Endothelial cell of umbilical vein (primary cell): ENCODE data around the gene RTN3. TPM values are rescaled to one million over a fixed set of nuclear protein-coding genes. Genes with fewer than 3 reads are reported as not detected.

Experiments used
- BruUV-seq: library from RNA; stranded (reverse); fragments of 400-500 nt; replicated peaks from 2 replicates; lab custom pipeline; 2021; lab: Mats Ljungman, UMichigan
- CTCF ChIA-PET: fragments of 300-600, 350-600 bp; sonication (Branson Sonifier 250); formaldehyde crosslinking; loops from one replicate; lab custom pipeline; 2021; ENCODE audit warnings: antibody characterized with exemption, inconsistent platforms; lab: Charles Lee
- POLR2A ChIA-PET: fragments of 300-600, 350-600 bp; sonication (Branson Sonifier 250); formaldehyde crosslinking; loops from one replicate; lab custom pipeline; 2021; ENCODE audit warnings: antibody characterized with exemption, inconsistent platforms; lab: Charles Lee
- DNase-seq: peaks from one replicate; pipeline ENCODE4 v3.0.0-alpha.2; 2011; ENCODE audit warnings: low read depth, low spot score
- FAIRE-seq: peaks from 2 replicates; lab custom pipeline; 2011; peaks lifted over from hg19 to GRCh38; lab: Jason Lieb, UNC
- H2AFZ ChIP-seq: 2 replicates; pipeline ENCODE4 v1.6.0; 2012; ENCODE audit warnings: low read depth, low read length, control low read depth, inconsistent platforms
- H3K27ac ChIP-seq: 2 replicates; pipeline ENCODE4 v1.5.1; 2011; ENCODE audit warnings: low read depth, mild to moderate bottlenecking, control low read depth, low read length, moderate library complexity; ENCODE audit not compliant: insufficient read depth
- H3K27me3 ChIP-seq, 2 experiments: 2 replicates each; pipeline versions ENCODE4 v1.6.0 to v1.6.1; 2011; ENCODE audit warnings: low read length in 2 of 2, mixed read lengths in 1 of 2; ENCODE audit not compliant: control insufficient read depth in 2 of 2, insufficient read depth in 2 of 2
- H3K36me3 ChIP-seq, 2 experiments: 2 replicates in 1 of 2; 3 replicates in 1 of 2; pipeline ENCODE4 v1.5.1; 2011; ENCODE audit warnings: low read length in 2 of 2, mild to moderate bottlenecking in 1 of 2, moderate library complexity in 1 of 2; ENCODE audit not compliant: control insufficient read depth in 2 of 2, insufficient read depth in 2 of 2; ENCODE audit errors: extremely low read depth in 1 of 2
- H3K4me1 ChIP-seq: 3 replicates; pipeline ENCODE4 v1.5.1; 2011; ENCODE audit warnings: mild to moderate bottlenecking, low read length; ENCODE audit not compliant: control insufficient read depth, insufficient read depth; ENCODE audit errors: extremely low read depth
- H3K4me2 ChIP-seq: 2 replicates; pipeline ENCODE4 v1.6.1; 2011; ENCODE audit warnings: low read length, control low read depth, mixed read lengths; ENCODE audit not compliant: insufficient read depth
- H3K4me3 ChIP-seq, 3 experiments: fragments of 200-600 bp in 1 of 3; sonication (generic), shearing (Covaris generic) in 1 of 3; replicated peaks in 1 of 3; 2 replicates each; pipeline ENCODE4 v1.5.1; 2011 to 2016; ENCODE audit warnings: control low read depth in 3 of 3, low read length in 3 of 3, mild to moderate bottlenecking in 2 of 3, inconsistent platforms in 1 of 3, low read depth in 1 of 3, moderate library complexity in 1 of 3; ENCODE audit not compliant: insufficient read depth in 1 of 3
- H3K79me2 ChIP-seq: 2 replicates; pipeline ENCODE4 v1.6.0; 2012; ENCODE audit warnings: low read length, inconsistent platforms; ENCODE audit not compliant: control insufficient read depth, insufficient read depth
- H3K9ac ChIP-seq: replicated peaks from 2 replicates; pipeline ENCODE3; 2011; ENCODE audit warnings: low read length, control low read depth; ENCODE audit not compliant: insufficient read depth; ENCODE audit errors: extremely low read depth
- H3K9me1 ChIP-seq: replicated peaks from 3 replicates; pipeline ENCODE4 v1.6.0; 2011; ENCODE audit warnings: mild to moderate bottlenecking, low read length; ENCODE audit not compliant: control insufficient read depth, insufficient read depth; ENCODE audit errors: extremely low read depth
- H3K9me3 ChIP-seq: replicated peaks from 2 replicates; pipeline ENCODE4 v1.5.1; 2012; ENCODE audit warnings: low read length, inconsistent platforms; ENCODE audit not compliant: control insufficient read depth, insufficient read depth
- H4K20me1 ChIP-seq: replicated peaks from 2 replicates; pipeline ENCODE3; 2011; ENCODE audit warnings: mild to moderate bottlenecking, low read length; ENCODE audit not compliant: control insufficient read depth, insufficient read depth; ENCODE audit errors: extremely low read depth
- CTCF ChIP-seq, 2 donors: IDR thresholded peaks; 1 replicate in 1 of 2; 2 replicates in 1 of 2; pipeline ENCODE4 v1.5.1; 2011; ENCODE audit warnings: low read length in 2 of 2, mild to moderate bottlenecking in 2 of 2, moderate library complexity in 2 of 2, control low read depth in 1 of 2, inconsistent platforms in 1 of 2, low read depth in 1 of 2; ENCODE audit not compliant: insufficient read depth in 1 of 2; ENCODE audit errors: extremely low read depth in 1 of 2
- EZH2 ChIP-seq: IDR thresholded peaks from 2 replicates; pipeline ENCODE4 v1.6.1; 2012; ENCODE audit warnings: borderline replicate concordance, low read depth, mild to moderate bottlenecking, moderate library complexity, low read length, inconsistent platforms; ENCODE audit not compliant: severe bottlenecking
- FOS ChIP-seq: IDR thresholded peaks from 2 replicates; pipeline ENCODE4 v1.6.1; 2011; ENCODE audit warnings: mild to moderate bottlenecking, low read length, moderate library complexity, borderline replicate concordance; ENCODE audit not compliant: insufficient read depth
- GATA2 ChIP-seq: IDR thresholded peaks from 2 replicates; pipeline ENCODE4 v1.7.0; 2011; ENCODE audit warnings: low read depth, mild to moderate bottlenecking, moderate library complexity, mixed read lengths, low read length; ENCODE audit not compliant: insufficient read length, insufficient read depth
- JUN ChIP-seq: IDR thresholded peaks from 2 replicates; pipeline ENCODE4 v1.6.1; 2011; ENCODE audit warnings: borderline replicate concordance, low read depth; ENCODE audit not compliant: insufficient read length, insufficient read depth
- MAX ChIP-seq: IDR thresholded peaks from 2 replicates; pipeline ENCODE4 v1.6.1; 2011; ENCODE audit not compliant: insufficient read depth, insufficient read length
- MYC ChIP-seq: IDR thresholded peaks from one replicate; pipeline ENCODE4 v1.6.1; 2011; ENCODE audit warnings: mild to moderate bottlenecking, low read depth, low read length
- POLR2A ChIP-seq: IDR thresholded peaks from 2 replicates; pipeline ENCODE4 v1.6.1; 2012; ENCODE audit warnings: low read depth, mild to moderate bottlenecking, control low read depth, low read length
- POLR2AphosphoS5 ChIP-seq: IDR thresholded peaks from 2 replicates; pipeline ENCODE4 v1.6.1; 2012; ENCODE audit warnings: low read depth, mild to moderate bottlenecking, control low read depth, low read length, moderate library complexity; ENCODE audit not compliant: insufficient read depth
- dilution Hi-C: fragments of 300-500 bp; cut with MboI; formaldehyde crosslinking; loops from one replicate; pipeline ENCODE4 v1.15.0; 2019; ENCODE audit warnings: low sequenced_read_pairs; ENCODE audit not compliant: extremely low pct_ligation_motif_present
- intact Hi-C: fragments of 100-400 bp; cut with micrococcal nuclease; formaldehyde crosslinking; loops from one replicate; pipeline ENCODE4 v1.10.0; 2022
- polyA plus RNA-seq, 4 experiments: library from polyadenylated mRNA; depleted of rRNA in 3 of 4; stranded (reverse) in 3 of 4; unstranded in 1 of 4; fragments of >200 nt; gene quantifications; 2 replicates each; pipeline versions ENCODE4 v1.2.1 to v1.2.3, GENCODE V29; 2011 to 2012; ENCODE audit warnings: missing spikeins in 1 of 4
- total RNA-seq: library from RNA; stranded (reverse); gene quantifications from 2 replicates; pipeline ENCODE4 v1.2.3, GENCODE V29; 2021

RTN3 gene
- total and polyA plus RNA-seq, 2 donors (not counting 3 experiments of a cell fraction or from before 2014, with no cell fraction given), result 90.6 to 112 TPM

DNA sequence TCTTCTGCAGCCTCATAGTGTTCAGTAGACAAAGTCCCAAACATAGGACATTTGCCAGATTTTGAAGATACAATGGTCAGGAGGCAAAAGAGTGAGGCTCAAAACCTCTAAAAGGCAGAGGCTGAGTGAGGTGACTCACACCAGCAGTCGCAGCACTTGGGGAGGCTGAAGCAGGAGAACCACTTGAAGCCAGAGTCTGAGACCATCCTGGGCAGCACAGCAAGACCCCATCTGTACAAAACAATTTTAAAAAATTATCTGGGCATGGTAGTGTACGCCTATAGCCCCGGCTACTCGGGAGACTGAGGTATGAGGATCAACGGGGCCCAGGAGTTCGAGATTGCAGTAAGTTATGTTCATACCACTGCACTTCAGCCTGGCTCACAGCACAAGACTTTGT, 101.4 kb downstream of the RTN3 start:
- Histone ChIP-seq H3K79me2 (no peaks in the 10 kb centered on the region), H2AFZ (no peak overlapping the region), H3K27me3 (no peaks in the 10 kb centered on the region), H3K36me3 (no peaks in the 10 kb centered on the region), H3K4me1 (peaks cover 8% of the 10 kb centered on the region), H3K9me1 (no peaks in the 10 kb centered on the region), H3K4me3 (no peak overlapping the region), H3K9me3 (no peaks in the 10 kb centered on the region), H3K9ac (no peak overlapping the region), H4K20me1 (no peaks in the 10 kb centered on the region), H3K4me2 (no peak overlapping the region), H3K27ac (no peak overlapping the region)
- TF ChIP-seq EZH2 (no peak), POLR2AphosphoS5 (no peak), FOS (no peak), JUN (no peak), MYC (no peak), GATA2 (no peak), MAX (no peak), POLR2A (no peak), CTCF (IDR thresholded peaks at IDR 0.05; ENCODE audit: extremely low read depth in 1 of 2, insufficient read depth in 1 of 2, low read depth in 1 of 2, low read length in 2 of 2) (no peak)
- CTCF ChIA-PET, result no interaction called here
- dilution Hi-C loops (no loop called here), intact Hi-C loops (no loop called here)
- FAIRE-seq (no peak), DNase-seq (no peak)
- POLR2A ChIA-PET, result no interaction called here
- BruUV-seq, result no TSS peak
